Measurements from ENCODE around the gene FOXO1. TPM values are rescaled to one million over a fixed set of nuclear protein-coding genes. Genes with fewer than 3 reads are reported as not detected.
"Not testable (repeated sequence)": the region's sequence is repeated elsewhere in the genome, so short reads cannot be mapped to it uniquely, and the experiment has no call there.

Gene FOXO1
- total RNA-seq (2014; rRNA removed; shearing (Covaris generic)) = 7.4 and 8.2 TPM in 2 replicates

DNA sequence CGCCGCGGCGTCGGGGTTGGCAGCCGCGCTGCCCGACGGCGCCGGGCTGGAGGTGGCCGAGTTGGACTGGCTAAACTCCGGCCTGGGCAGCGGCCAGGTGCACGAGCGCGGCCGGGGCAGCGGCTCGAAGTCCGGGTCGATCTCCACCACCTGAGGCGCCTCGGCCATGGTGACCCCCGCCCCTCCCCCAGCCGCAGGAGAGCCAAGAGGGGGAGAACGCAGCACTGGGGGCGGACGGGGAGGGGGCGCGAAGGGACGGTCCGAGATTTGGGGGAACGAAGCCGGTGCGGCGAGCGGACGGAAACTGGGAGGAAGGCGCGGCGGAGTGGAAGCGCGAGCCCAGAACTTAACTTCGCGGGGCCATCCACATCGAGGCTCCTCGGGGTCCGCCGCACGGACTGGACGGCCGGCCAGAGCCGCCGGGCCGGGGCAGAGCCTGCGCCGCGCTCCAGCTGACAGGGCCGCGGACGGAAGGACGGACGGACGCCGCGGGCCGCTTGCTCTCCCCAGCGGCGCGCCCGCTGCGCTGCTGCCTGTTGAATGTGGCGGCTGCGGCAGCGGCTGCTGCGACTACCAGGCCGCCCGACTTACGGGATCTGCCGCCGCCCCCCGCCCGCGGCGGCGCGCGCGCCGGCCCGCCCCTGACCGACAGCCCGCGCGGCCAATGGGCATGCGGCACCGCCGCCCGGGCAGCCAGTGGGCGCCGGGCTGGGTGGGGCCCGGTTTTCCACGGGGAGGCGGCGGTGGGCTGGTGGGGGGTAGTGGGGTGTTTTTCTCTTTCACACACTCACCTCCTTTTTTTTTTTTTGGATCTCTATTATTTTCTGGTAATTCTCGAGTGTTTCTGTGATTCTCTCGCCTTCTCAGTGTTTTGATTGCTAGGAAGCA, at the start of gene FOXO1:
Gene FOXO1, minus strand, starts transcription at position 597 of the 888 bp plus-strand sequence. Its CDS starts 429 bp downstream, at position 168.
- DNase-seq (ENCODE audit: low spot score) = peak; percentile 91

DNA sequence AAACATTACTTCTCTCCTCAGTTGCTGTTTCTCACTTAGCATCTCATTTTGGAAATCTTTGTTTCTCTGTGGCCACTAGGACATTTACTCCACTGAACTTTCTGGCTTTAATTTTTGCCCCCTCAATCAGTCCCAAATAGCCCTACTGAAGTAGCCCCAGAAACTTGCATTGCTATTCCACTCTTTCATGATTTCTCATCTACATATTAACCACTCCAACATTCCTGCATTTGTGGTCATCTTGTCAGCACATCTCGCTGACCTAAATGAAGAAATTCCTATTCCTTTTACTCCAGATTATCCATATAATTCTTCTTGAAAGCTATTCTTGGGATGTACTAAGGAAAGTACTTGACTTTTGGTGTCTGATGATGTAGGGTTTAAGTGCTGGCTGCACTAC, 48.0 kb upstream of the FOXO1 start:
- not testable (repeated sequence) for DNase-seq (ENCODE audit: low spot score)

DNA sequence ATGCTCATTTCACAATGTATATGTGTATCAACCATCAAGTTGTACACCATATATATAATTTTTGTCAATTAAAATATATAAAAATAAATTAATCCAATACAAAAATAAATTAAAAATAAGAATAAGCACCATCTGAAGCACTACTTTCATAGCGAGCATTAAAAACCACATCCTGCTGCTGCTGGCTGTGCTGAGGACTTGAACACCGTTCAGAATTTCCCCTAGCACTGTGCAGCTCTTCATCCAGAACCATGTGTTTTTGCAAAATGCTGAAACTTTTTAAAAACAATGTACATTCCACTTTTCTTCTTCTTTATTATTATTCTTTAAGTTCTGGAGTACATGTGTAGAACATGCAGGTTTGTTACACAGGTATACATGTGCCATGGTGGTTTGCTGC, 40.0 kb upstream of the FOXO1 start:
- no peak for DNase-seq (ENCODE audit: low spot score)

DNA sequence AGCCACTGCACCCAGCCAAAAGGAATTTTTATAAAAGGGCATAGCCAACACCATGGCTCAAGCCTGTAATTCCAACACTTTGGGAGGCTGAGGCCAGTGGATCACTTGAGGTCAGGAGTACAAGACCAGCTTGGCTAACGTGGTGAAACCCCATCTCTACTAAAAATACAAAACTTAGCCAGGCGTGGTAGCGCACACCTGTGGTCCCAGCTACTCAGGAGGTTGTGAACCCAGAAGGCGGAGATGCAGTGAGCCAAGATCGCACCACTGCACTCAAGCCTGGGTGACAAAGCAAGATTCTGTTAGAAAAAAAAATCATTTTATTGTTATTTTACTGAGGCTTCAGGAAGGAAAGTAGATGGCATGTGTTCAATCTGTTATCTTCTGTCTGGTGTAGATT, 31.3 kb upstream of the FOXO1 start:
- DNase-seq (ENCODE audit: low spot score) = no peak

DNA sequence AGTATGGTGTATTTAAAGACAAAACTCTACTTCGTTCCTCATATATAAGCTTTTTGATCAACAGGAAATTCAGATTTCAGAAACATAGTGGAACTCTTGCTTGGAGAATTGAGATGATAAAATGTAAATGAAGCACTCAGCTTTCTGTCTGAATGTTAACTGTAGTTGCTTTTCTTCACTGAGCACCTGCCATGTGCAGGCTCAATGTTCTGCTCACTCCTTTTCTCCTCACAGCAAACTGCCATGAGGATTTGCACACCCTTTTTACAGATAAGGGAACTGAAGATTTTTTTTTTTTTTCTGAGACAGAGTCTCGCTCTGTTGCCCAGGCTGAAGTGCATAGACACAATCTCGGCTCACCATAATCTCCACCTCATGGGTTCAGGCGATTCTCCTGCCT, 28.0 kb upstream of the FOXO1 start:
- no peak for DNase-seq (ENCODE audit: low spot score)

DNA sequence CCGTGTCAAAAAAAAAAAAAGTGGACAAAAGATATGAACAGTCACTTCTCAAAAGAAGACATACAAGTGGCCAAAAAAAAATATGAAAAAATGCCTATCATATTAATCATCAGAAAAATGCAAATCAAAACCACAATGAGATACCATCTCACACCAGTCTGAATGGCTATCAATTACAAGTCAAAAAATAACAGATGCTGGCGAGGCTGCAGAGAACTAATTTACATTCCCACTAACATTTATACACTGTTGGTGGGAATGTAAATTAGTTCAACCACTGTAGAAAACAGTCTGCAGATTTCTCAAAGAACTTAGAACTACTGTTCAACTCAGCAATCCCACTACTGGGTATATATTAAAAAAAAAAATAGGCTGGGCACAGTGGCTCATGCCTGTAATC, 26.5 kb upstream of the FOXO1 start:
- DNase-seq (ENCODE audit: low spot score) = no peak

DNA sequence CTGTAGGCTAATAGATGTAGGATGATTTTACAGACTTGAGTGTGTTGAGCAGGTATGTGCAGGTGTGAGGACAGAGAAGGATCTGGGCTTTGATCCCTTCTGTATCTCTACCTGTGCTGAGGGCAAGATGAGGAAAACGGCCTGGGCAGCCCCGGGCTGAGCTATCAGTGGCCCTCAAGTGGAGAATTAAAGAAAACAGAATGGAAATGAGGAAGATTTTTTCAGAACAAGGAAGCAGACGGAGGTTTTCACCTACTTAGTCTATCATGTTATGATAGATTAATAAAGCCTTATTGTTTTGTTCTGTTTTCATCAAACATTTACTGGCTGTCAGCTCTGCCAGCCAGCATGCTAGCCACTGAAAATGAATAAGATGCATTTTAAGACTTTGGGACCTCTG, 22.3 kb upstream of the FOXO1 start:
- no peak for DNase-seq (ENCODE audit: low spot score)

DNA sequence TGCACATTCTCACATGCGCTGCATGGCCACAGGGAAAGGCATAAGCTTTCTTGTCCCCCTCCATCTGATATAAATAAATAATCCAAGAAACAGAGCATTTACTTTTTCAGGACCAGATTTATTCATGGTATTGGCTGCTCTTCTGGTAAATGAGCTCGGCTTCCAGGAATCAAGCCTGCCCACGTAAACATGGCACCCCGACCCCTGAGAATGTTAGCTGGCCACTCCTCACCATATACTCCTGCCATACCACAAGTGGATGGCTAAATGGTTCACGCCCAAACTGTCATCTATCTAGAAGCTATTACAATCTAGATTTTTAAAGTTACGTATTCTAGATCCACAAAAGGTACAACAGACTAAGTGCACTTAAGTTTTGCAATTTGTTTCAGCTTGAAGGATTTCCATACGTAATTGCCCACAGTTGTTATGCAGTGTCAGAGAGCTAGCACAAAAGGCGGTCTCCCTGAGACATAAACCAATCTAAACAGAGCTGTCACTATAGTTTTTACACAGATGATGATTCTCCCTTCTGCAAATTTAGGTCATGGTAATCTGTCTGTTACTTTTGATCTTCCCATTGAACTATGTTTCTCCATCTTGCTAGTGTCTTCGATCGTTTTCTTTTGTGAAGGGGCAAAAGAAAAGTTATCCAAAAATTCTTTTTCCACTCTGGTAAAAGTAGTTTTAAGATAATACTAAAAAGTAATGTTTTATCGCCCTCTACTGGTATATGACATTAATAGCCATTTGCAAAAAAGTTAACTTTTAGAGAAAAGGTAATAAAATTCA, 16.2 kb upstream of the FOXO1 start:
- DNase-seq (ENCODE audit: low spot score) = peak; percentile 63

DNA sequence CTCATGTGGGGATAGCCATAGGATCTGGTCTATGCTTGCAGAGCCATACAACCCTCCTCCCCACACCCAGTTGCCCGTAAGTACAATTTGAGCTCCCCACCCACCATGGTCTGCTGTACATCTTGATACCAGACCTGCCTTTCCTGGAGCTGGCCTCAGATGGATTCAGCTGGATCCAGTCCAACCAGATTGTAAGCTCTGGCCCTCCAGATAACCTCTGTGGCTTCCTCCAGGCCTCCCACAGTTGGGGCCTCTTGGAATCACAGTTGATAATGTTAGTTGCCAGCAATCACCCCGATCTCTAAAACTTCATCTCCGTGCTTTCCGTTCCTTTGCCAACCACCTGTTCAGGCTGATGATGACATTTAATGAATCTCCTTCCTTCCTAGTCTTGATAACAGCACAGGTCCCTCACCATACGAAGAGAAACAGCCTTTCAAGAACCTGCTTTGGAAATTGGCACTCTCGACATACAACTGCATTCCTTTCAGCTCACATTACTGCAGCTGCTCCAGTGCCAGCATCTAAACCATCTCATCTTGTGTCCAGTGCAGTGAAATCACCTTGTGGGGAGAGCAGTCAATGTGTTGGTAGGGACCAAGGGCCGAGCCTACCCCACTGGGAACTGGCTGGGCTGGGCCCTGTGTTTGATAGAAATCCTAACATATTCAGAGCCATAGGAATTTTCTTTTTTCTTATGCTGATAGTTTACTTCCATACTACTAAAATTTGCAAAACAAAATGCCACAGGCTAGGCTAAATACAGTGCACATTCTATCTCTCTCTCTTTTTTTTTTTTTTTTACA, 15.1 kb upstream of the FOXO1 start:
- no peak for DNase-seq (ENCODE audit: low spot score)

DNA sequence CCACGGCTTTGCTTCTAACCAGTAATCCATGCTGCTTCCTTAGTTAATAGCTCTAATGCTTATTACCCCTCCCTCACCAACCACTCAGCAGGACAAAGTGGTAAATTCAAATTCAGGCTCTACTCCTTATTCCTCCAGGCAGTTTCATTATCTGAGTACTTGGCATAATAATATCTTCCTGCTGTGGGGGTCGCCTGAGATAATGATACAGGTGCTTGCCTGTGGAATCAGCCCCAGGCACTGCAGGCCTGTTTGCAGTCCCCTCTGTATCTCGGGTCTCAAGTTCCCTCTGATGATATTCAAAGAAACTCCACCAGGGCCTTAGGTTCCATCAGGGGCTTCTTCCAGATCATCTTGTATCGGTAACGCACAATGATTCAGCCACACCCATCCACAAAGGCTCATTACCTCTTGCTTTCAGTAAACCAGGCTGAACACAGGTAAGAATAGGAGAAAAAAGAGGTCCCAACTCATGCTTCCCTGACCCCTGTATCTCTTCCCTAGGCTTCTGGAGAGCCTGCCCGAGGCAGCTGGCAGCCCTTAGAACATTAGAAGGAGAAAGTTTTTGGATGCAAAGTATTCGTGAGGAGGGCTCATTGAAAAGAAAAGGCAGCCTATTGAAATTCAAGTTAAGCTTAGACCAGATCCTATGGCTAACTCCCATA, 14.3 kb upstream of the FOXO1 start:
- DNase-seq (ENCODE audit: low spot score) = no peak

DNA sequence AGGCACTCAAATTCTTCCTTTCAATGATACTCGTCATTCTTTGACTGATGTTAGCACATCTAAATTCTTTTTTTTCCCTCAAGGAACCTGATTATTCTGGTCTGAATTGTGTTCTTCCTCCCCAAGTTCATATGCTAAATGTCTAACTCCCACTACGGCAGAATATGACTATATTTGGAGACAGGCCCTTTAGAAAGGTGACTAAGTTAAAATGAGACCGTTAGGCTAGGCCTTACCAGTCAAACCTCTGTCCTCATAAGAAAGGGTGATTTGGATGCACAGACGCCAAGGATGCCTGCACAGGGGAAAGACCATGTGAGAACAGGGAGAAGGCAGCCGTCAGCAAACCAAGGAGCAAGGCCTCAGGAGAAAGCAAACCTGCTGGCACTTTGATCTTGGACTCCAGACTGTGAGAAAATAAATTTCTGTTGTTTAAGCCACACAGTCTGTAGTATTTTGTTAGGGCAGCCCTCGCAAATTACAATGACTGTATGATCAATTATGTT, 13.1 kb upstream of the FOXO1 start:
- DNase-seq (ENCODE audit: low spot score) = no peak

DNA sequence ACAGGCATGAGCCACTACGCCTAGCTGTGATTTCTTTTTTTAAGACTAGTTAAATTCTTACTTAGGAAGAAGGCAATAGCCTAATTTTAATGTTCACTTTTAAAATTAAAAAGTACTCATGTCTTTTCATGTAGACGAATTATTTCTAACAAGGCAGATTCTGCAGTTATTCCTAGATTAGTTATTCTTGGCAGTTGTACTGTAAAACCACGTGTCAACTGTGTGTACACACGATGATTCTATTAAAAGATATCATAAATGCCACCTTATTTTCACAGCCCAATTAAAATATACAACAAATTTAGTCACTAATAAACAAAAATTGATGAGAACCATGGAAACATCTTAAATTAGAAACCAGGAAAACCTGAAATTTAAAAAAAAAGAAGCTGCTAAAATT, 10.6 kb upstream of the FOXO1 start:
- DNase-seq (ENCODE audit: low spot score) = no peak

DNA sequence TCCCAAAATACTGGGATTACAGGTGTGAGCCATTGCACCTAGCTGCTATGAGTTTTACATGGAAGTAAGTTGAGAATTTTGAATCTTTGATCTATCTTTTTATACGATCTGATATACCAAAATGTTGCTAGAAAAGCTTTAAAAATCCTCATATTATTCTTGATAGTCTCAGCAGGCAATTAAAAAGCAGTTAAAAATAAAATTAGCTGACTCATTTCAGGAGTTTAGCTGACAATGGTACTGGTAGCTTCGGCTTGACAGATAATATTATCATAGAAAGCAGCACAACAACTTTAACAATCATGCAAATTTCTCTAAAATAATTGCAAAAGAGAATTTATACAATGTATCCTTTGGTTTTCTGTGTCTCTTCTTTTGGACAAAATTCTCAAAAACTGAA, 9.6 kb upstream of the FOXO1 start:
- no peak for DNase-seq (ENCODE audit: low spot score)

DNA sequence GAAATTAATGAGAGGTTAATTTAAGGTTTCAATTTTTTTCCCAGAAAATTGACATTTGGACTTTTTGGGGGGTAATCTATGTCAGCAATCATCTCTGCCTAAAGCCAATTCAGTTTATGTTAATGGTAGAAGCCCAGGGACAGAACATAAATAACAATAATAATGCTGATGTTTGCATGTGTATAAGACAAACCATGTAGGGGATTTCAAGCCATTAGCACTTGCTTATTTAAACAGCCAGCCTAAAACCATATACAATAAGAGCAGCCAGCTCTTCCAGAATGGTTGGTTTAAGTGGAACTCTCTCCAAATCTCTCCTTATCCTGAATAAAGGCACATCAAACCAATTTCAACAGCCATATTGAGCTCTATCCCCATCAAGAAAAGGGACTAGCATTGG, 7.0 kb upstream of the FOXO1 start:
- DNase-seq (ENCODE audit: low spot score) = no peak

DNA sequence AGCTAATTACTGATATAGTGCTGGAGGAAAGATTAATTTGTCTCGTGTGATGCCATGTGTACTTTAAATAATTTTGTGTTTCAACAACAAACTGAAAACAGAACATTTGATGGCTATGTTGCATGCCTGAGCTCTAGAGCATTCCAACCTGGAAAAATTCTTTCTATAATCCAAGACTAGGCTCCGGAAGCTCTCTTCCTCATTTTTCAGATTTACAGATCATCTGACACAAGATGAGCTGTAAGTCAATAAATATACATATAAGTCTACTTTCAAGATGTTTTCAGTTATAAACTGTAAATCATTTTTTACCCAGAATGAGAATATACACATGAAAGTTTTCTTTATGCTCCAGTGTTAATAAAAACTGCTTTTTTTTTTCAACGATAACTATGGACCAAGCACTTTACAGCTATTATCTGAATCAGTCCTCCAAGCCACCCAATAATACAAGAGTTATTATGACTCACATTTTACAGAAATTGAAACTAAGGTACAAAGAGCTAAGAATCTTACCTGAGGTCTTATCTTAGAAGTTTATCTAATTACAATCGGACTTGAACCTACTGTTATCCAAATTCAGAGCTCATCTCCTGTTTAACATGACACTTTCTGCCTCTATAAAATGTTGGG, 6.4 kb upstream of the FOXO1 start:
- no peak for DNase-seq (ENCODE audit: low spot score)

DNA sequence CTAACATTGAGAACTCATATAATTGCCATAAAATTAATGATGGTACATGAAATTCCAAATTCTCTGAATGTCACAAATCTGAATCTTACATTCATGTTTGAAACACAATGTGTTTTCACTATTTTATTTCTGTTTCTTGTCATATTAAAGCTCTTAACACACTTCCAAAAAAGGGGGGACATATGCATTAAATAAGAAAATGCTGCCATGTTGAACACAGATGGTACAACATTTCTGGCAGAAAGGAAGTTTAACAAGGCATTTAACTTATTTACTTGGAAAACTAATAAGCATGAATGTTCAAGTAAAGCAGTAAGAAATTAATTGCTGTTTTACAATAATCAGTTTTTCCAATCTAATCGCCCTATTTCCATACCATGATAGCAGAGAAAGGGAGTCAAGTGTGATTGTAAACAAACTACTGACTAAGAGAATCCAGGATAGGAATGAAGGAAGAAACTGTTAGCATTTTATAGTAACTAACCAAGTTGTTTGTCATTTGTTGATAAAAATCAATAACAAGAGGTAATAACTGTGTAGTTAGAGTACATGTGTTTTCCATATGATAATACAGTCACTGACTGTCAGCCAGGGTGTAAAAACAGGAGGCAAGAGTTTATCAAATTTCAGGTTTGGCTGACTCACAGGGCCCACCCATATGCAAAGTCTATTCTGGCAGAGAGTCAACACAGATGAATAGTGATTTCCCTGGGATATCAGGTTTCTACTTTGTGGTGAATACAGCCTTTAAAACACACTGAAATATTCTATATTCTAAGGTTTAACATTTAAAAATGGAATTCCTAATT, 5.7 kb upstream of the FOXO1 start:
- DNase-seq (ENCODE audit: low spot score) = peak; percentile 84

DNA sequence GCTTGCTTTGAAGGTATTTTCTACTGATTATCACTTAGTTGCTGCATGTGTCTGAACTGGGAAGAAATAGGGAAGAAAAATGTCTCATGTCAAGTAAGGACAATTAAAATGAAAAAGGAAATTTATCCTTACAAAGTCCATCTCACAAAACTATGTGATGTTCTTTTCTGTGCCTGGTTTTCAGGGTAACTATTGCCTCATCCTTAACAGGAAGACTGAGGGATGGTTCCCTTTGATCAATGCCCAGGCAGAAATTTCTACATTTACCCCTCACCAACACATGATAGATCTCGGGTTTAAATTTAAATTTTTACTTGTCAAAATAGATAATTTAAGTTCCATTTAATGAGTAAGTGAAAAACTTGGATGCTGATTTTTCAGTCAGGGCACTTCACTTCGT, 3.9 kb upstream of the FOXO1 start:
- no peak for DNase-seq (ENCODE audit: low spot score)

DNA sequence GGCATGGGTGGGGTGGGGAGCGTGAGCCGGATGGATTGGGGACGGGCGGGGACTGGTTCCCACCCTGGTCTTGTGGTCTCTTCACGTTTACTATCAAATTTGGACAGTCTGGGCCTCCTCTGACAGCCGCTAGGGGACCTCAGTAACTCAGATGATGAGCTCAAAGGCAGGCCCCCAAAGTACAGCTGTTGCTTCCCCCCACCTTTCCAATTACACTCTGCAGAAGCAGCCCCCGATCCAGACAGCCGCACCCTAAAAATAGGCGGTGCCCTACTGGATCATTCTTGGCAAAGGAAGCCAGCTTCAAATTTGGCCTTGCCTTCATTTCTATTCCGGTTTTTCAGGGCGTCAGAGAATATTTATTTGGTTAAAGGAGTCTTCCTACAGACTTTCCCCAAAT, 1.9 kb upstream of the FOXO1 start:
- peak; percentile 49 for DNase-seq (ENCODE audit: low spot score)

DNA sequence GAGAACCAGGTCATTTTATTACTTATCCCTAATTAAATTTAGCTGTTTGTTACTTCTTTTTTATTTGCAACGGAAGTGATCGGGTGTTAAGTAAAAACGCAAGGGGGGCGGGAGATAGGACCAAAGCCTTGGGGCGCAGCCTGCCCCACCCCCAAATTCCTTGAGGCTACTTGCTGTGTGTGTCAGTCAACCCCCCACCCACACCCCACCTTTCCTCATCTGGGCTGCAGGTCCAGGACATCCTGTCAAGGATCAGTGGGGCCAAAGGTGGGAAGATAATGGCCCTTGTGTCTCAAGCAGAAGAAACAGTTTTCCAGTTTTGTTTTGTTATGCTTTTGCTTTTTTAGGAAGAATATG, 1.2 kb upstream of the FOXO1 start:
- peak; percentile 42 for DNase-seq (ENCODE audit: low spot score)

Measured in HT-29 (cell line).